ENCODE data around the gene NEMF.
A peak's percentile ranks its signal among the peaks of the same experiment; 100 is the strongest.
"Not testable (repeated sequence)": the region's sequence is repeated elsewhere in the genome, so short reads cannot be mapped to it uniquely, and the experiment has no call there.

Gene NEMF

DNA sequence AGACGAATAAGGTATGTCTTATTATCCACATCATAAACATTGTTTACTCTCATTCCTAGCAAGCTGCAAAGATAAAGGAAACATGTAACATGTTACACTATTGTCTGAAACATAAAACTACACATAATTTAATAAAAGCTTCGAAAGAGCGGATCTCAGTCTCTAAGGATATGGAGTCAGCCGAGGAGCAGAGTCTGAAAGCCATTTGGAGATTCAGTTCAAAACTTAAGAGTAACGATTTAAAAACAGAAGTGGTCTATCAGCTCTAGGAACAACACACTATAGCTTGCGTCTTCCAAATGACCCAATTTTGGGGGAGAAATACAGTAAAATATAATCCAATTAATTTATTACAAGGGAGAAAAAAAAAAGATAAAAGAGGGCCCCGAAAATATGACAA, 775 bp downstream of the NEMF start:
- TF ChIP-seq, protein P1, sequence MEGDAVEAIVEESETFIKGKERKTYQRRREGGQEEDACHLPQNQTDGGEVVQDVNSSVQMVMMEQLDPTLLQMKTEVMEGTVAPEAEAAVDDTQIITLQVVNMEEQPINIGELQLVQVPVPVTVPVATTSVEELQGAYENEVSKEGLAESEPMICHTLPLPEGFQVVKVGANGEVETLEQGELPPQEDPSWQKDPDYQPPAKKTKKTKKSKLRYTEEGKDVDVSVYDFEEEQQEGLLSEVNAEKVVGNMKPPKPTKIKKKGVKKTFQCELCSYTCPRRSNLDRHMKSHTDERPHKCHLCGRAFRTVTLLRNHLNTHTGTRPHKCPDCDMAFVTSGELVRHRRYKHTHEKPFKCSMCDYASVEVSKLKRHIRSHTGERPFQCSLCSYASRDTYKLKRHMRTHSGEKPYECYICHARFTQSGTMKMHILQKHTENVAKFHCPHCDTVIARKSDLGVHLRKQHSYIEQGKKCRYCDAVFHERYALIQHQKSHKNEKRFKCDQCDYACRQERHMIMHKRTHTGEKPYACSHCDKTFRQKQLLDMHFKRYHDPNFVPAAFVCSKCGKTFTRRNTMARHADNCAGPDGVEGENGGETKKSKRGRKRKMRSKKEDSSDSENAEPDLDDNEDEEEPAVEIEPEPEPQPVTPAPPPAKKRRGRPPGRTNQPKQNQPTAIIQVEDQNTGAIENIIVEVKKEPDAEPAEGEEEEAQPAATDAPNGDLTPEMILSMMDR (IDR thresholded peaks at IDR 0.05; ENCODE audit: borderline replicate concordance, insufficient read depth, low read depth, low read length) = no peak
- peak overlapping the region; percentile 98 for H3K4me3 ChIP-seq (ENCODE audit: low read depth, low read length)

DNA sequence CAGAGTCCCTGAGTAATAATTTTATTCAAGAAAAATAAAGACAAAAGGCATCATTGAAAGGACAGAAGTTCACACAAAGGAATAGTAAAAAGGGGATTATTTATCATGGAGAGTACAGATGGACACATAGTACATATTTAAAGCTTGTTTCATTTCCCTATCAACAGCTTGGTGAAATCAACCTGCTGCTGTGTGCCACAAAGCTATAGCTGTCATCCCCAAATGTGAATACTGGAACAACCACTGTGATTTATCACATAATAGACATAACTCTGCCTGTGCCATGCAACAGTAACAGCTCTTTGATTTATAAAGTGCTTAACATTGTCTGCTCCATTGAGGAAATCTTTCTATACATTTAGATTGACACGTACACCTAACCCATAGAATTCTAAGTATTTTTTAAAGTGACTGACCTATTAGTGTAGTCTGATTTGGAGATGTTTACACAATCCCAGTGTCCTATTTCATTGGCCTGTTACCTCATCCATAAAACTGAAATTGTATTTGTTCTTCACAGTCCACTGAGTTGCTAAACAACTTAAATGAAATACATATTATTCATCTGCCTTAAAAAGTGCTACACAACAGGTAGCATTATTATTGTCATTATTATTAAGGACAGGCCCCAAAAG, 3.3 kb downstream of the NEMF start:
- TF ChIP-seq, protein P1 (IDR thresholded peaks at IDR 0.05; ENCODE audit: borderline replicate concordance, insufficient read depth, low read depth, low read length) = no peak
- no peak overlapping the region for H3K4me3 ChIP-seq (ENCODE audit: low read depth, low read length)

DNA sequence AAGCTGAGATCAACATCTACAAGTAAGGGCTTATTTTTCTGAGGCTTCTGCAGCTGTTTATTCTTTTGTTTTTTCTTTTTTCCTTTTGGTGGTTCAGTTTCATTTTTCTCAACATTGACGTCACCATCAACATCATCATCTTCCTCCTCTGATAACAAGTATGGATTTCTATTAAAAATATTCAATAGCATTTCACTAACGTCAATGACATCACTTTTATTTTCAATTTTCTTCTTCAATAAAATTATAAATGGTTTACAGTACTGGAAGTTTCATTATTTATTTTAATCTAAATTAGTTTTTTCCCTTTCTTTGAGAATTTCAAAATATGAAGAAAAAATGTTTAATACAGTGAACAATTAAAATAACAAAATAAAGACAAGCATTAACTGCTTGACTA, 23.9 kb downstream of the NEMF start:
- TF ChIP-seq, protein P1 (IDR thresholded peaks at IDR 0.05; ENCODE audit: borderline replicate concordance, insufficient read depth, low read depth, low read length) = no peak
- H3K4me3 ChIP-seq (ENCODE audit: low read depth, low read length) = no peak overlapping the region

DNA sequence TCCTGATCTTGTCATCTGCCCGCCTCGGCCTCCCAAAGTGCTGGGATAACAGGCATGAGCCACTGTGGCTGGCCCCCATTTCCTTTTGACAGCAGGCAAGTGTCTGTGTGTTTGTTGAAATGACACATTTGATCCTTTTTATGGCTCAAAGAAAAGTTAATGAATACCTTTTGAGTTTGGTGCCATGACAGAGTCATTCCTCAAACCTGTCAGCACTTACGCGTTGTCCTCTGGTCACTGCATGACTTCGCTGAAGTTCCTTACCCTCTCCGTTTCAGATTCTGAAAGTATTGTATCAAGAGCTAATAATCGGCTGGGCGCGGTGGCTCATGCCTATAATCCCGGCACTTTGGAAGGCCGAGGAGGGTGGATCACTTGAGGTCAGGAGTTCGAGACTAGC, 32.4 kb downstream of the NEMF start:
- no peak overlapping the region for H3K4me3 ChIP-seq (ENCODE audit: low read depth, low read length)
- TF ChIP-seq, protein P1 (IDR thresholded peaks at IDR 0.05; ENCODE audit: borderline replicate concordance, insufficient read depth, low read depth, low read length) = no peak

DNA sequence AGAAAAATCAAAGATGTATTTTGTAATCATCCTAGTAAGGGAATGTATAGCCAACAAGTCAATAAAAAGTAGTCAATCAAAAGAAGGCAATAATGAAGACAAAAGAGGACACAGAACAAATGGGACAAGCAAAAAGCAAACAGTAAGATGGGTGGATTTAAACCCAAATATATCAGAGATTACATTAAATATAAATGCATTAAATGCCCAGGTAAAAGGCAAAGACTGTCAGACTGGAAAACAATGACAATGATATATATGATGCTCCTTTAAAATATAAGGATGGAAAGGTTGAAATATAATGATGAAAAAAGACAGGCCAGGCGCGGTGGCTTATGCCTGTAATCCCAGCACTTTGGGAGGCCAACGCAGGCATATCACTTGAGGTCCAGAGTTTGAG, 35.7 kb downstream of the NEMF start:
- TF ChIP-seq, protein P1 (IDR thresholded peaks at IDR 0.05; ENCODE audit: borderline replicate concordance, insufficient read depth, low read depth, low read length) = no peak

DNA sequence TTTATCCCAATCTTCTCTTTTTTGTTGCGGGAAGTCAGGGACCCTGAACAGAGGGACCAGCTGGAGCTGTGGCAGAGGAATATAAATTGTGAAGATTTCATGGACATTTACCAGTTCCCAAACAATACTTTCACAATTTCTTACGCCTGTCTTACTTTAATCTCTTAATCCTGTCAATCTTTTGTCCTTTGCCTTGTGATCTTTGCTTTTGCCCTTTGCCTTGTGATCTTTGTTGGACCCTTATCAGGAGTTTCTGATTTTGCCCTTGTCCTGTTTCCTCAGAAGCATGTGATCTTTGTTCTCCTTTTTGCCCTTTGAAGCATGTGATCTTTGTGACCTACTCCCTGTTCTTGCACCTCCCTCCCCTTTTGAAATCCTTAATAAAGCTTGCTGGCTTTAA, 36.5 kb downstream of the NEMF start:
- H3K4me3 ChIP-seq (ENCODE audit: low read depth, low read length) = not testable (repeated sequence)

More for the DNA sequence above, 35.7 kb downstream of the NEMF start:
- no peak overlapping the region for H3K4me3 ChIP-seq (ENCODE audit: low read depth, low read length)

DNA sequence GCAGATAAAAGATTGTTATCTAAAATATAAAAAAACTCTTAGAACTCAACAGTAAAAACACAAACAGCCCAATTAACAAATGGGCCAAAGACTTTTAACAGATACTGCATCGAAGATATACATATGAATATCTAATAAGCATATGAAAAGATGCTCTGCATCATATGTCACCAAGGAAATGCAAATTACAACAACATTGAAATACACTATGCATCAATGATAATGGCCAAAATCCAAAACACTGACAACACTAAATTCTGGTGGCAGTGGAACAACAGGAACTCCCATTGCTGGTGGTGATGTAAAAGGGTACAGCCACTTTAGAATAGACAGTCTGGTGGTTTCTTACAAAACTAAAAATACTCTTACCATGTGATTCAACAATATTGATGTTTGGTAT, 43.8 kb downstream of the NEMF start:
- TF ChIP-seq, protein P1 (IDR thresholded peaks at IDR 0.05; ENCODE audit: borderline replicate concordance, insufficient read depth, low read depth, low read length) = no peak
- no peak overlapping the region for H3K4me3 ChIP-seq (ENCODE audit: low read depth, low read length)

DNA sequence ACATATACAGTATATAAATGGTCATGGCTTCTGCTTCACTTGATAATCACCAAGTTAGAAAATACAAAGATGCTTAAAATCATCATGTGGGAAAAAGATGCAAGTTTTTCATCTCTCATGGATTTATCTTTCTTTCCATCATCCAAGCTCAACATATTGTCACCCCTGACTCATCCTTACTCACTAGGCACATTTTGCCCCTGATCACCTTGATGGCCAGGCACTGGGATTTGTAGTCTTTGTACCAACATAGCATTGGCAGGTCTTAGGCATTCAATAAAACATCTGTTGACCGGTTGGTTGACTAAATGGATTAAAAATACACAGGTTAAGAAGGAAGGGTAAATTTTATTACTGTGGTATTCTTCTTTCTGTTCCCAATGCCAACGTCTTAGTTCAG, 56.6 kb downstream of the NEMF start:
- no peak overlapping the region for H3K4me3 ChIP-seq (ENCODE audit: low read depth, low read length)
- TF ChIP-seq, protein P1 (IDR thresholded peaks at IDR 0.05; ENCODE audit: borderline replicate concordance, insufficient read depth, low read depth, low read length) = no peak
